Measurements from ENCODE around the gene DTNB. TPM values are rescaled to one million over a fixed set of nuclear protein-coding genes. Genes with fewer than 3 reads are reported as not detected.

Gene DTNB
- total and polyA plus RNA-seq, 2 donors (not counting 3 experiments of a cell fraction or from before 2014, with no cell fraction given), result 11.5 to 17.0 TPM

DNA sequence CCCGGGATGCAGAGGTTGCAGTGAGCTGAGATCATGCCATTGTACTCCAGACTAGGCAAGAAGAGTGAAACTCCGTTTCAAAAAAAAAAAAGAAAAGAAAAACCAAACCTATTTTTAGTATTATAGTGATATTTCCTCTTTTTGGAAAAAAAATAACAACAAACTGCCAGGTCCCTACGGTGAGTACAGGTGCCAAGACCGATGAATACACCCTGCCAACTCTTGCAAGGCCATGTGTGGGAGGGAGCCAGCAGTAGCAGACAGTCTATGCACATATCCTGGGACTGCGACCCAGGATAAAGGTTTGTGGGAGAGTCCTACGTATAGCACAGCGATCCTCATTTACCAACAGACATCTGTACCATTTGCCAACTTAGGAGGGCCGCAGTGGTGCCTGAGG is 262.1 kb downstream of the DTNB start:
- dilution Hi-C loops (cut with MboI; ENCODE audit: extremely low pct_ligation_motif_present, low sequenced_read_pairs), result no loop called here
- POLR2A ChIA-PET, result no interaction called here
- DNase-seq (ENCODE audit: low read depth, low spot score), result no peak
- Histone ChIP-seq H3K9me1 (replicated peaks; ENCODE audit: control insufficient read depth, extremely low read depth, insufficient read depth, low read length) (no peaks in the 10 kb centered on the region), H3K36me3 (ENCODE audit: control insufficient read depth in 2 of 2, extremely low read depth in 1 of 2, insufficient read depth in 2 of 2, low read length in 2 of 2) (no peaks in the 10 kb centered on the region), H3K4me2 (ENCODE audit: insufficient read depth, low read length) (no peak overlapping the region), H3K27me3 (ENCODE audit: control insufficient read depth in 2 of 2, insufficient read depth in 2 of 2, low read length in 2 of 2) (no peaks in the 10 kb centered on the region), H4K20me1 (replicated peaks; ENCODE audit: control insufficient read depth, extremely low read depth, insufficient read depth, low read length) (no peaks in the 10 kb centered on the region), H3K27ac (ENCODE audit: insufficient read depth, low read depth, low read length) (no peak overlapping the region), H3K79me2 (ENCODE audit: control insufficient read depth, insufficient read depth, low read length) (no peaks in the 10 kb centered on the region), H3K9me3 (replicated peaks; ENCODE audit: control insufficient read depth, insufficient read depth, low read length) (no peaks in the 10 kb centered on the region), H3K4me3 (replicated peaks in 1 of 3; ENCODE audit: insufficient read depth in 1 of 3, low read depth in 1 of 3, low read length in 3 of 3) (no peak overlapping the region), H3K9ac (replicated peaks; ENCODE audit: extremely low read depth, insufficient read depth, low read length) (no peak overlapping the region), H2AFZ (ENCODE audit: low read depth, low read length) (no peak overlapping the region), H3K4me1 (ENCODE audit: control insufficient read depth, extremely low read depth, insufficient read depth, low read length) (no peaks in the 10 kb centered on the region)
- no peak for FAIRE-seq
- CTCF ChIA-PET, result interaction anchor here (0.6 to 1.2 kb wide), 2 partner anchors 49 to 90 kb away, joined by 3 read pairs; no protein-coding TSS in a partner anchor
- no TSS peak for BruUV-seq (replicated peaks)
- TF ChIP-seq MYC (IDR thresholded peaks at IDR 0.05; ENCODE audit: low read depth, low read length), result no peak
- no peak for TF ChIP-seq EZH2 (IDR thresholded peaks at IDR 0.05; ENCODE audit: borderline replicate concordance, low read depth, low read length, severe bottlenecking)
- TF ChIP-seq, protein P1, sequence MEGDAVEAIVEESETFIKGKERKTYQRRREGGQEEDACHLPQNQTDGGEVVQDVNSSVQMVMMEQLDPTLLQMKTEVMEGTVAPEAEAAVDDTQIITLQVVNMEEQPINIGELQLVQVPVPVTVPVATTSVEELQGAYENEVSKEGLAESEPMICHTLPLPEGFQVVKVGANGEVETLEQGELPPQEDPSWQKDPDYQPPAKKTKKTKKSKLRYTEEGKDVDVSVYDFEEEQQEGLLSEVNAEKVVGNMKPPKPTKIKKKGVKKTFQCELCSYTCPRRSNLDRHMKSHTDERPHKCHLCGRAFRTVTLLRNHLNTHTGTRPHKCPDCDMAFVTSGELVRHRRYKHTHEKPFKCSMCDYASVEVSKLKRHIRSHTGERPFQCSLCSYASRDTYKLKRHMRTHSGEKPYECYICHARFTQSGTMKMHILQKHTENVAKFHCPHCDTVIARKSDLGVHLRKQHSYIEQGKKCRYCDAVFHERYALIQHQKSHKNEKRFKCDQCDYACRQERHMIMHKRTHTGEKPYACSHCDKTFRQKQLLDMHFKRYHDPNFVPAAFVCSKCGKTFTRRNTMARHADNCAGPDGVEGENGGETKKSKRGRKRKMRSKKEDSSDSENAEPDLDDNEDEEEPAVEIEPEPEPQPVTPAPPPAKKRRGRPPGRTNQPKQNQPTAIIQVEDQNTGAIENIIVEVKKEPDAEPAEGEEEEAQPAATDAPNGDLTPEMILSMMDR (IDR thresholded peaks at IDR 0.05; ENCODE audit: extremely low read depth in 1 of 2, insufficient read depth in 1 of 2, low read depth in 1 of 2, low read length in 2 of 2), result no peak
- no peak for TF ChIP-seq POLR2AphosphoS5 (IDR thresholded peaks at IDR 0.05; ENCODE audit: insufficient read depth, low read depth, low read length)
- TF ChIP-seq GATA2 (IDR thresholded peaks at IDR 0.05; ENCODE audit: insufficient read depth, insufficient read length, low read depth, low read length), result no peak
- no peak for TF ChIP-seq FOS (IDR thresholded peaks at IDR 0.05; ENCODE audit: borderline replicate concordance, insufficient read depth, low read length)
- no peak for TF ChIP-seq POLR2A (IDR thresholded peaks at IDR 0.05; ENCODE audit: low read depth, low read length)
- TF ChIP-seq JUN (IDR thresholded peaks at IDR 0.05; ENCODE audit: borderline replicate concordance, insufficient read depth, insufficient read length, low read depth), result no peak
- TF ChIP-seq, protein P2, sequence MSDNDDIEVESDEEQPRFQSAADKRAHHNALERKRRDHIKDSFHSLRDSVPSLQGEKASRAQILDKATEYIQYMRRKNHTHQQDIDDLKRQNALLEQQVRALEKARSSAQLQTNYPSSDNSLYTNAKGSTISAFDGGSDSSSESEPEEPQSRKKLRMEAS (IDR thresholded peaks at IDR 0.05; ENCODE audit: insufficient read depth, insufficient read length), result no peak
- intact Hi-C loops (cut with micrococcal nuclease), result no loop called here
